ENCODE measurements around the gene PHIP. TPM values are rescaled to one million over a fixed set of nuclear protein-coding genes. Genes with fewer than 3 reads are reported as not detected.

PHIP gene
- total RNA-seq, 1 experiment from 2014 or later = 22.6 TPM

- no peaks in the 10 kb centered on the region for H3K36me3 ChIP-seq (ENCODE audit: control insufficient read depth in 1 of 2, insufficient read depth in 2 of 2, low read length in 2 of 2)
Observed at GRCh38 chr6:79119217-79119616, 41.2 kb upstream of the PHIP start.

More at GRCh38 chr6:79119217-79119616, 41.2 kb upstream of the PHIP start:
- POLR2A ChIA-PET = no interaction called here
- H3K27me3 ChIP-seq (ENCODE audit: insufficient read depth, low read length) = no peaks in the 10 kb centered on the region
- no peak overlapping the region for H3K9ac ChIP-seq (ENCODE audit: low read length)
- no peaks in the 10 kb centered on the region for H4K20me1 ChIP-seq (ENCODE audit: insufficient read depth)
- no peaks in the 10 kb centered on the region for H3K79me2 ChIP-seq (ENCODE audit: insufficient read depth, low read length)
- no peak overlapping the region for H3K4me3 ChIP-seq (replicated peaks in 1 of 2; ENCODE audit: low read depth in 1 of 2, low read length in 2 of 2)
- ATAC-seq = no peak
- H2AFZ ChIP-seq (ENCODE audit: low read depth, low read length, poor library complexity, severe bottlenecking) = no peak overlapping the region
- DNase-seq (ENCODE audit: low read depth, low spot score) = no peak
- RAD21 ChIA-PET (ENCODE audit: low non-redundant PET in 1 of 2, low total read pairs in 2 of 2, uncharacterized antibody in 2 of 2, unreplicated experiment in 2 of 2) = no interaction called here
- H3K9me3 ChIP-seq (ENCODE audit: control insufficient read depth in 1 of 2, insufficient read depth in 1 of 2, low read depth in 1 of 2, low read length in 2 of 2) = no peaks in the 10 kb centered on the region
- CTCF ChIA-PET = no interaction called here
- TF ChIP-seq CTCF (IDR thresholded peaks at IDR 0.05 in 2 of 3, conservative IDR thresholded peaks at IDR 0.05 in 1 of 3; ENCODE audit: borderline replicate concordance in 1 of 3, insufficient read depth in 1 of 3, low read depth in 2 of 3, low read length in 2 of 3) (no peak), ATF3 (IDR thresholded peaks at IDR 0.05) (no peak), SRF (IDR thresholded peaks at IDR 0.05; ENCODE audit: low read depth) (no peak), EZH2 (IDR thresholded peaks at IDR 0.05) (no peak), ZFX (IDR thresholded peaks at IDR 0.05) (no peak), REST (IDR thresholded peaks at IDR 0.05; ENCODE audit: low read depth) (no peak), CBX3 (IDR thresholded peaks at IDR 0.05; ENCODE audit: low read depth) (no peak), TCF7L2 (IDR thresholded peaks at IDR 0.05; ENCODE audit: borderline replicate concordance, extremely low read depth, insufficient read depth, insufficient read length) (no peak), EGR1 (IDR thresholded peaks at IDR 0.05; ENCODE audit: low read depth) (no peak), ELF1 (IDR thresholded peaks at IDR 0.05; ENCODE audit: borderline replicate concordance, low read depth) (no peak), CEBPB (IDR thresholded peaks at IDR 0.05; ENCODE audit: low read depth) (no peak), EZH2phosphoT487 (IDR thresholded peaks at IDR 0.05; ENCODE audit: borderline replicate concordance) (no peak), FOSL1 (IDR thresholded peaks at IDR 0.05; ENCODE audit: low read depth) (no peak), SIN3A (IDR thresholded peaks at IDR 0.05; ENCODE audit: low read depth) (no peak), ZNF274 (IDR thresholded peaks at IDR 0.05; ENCODE audit: low read depth, low read length) (no peak), JUND (IDR thresholded peaks at IDR 0.05) (no peak), MAX (IDR thresholded peaks at IDR 0.05) (no peak), POLR2AphosphoS5 (IDR thresholded peaks at IDR 0.05; ENCODE audit: low read depth, low read length) (no peak), POLR2A (IDR thresholded peaks at IDR 0.05; ENCODE audit: borderline replicate concordance, extremely low read depth, insufficient read depth, insufficient read length) (no peak), ZBTB33 (IDR thresholded peaks at IDR 0.05; ENCODE audit: extremely low read depth, insufficient replicate concordance, low read length) (no peak)
- intact Hi-C loops (cut with micrococcal nuclease) = no loop called here
- BruUV-seq (replicated peaks) = no TSS peak
- no peak overlapping the region for H3K27ac ChIP-seq (ENCODE audit: low read depth, low read length)
- peaks cover 0 to 3% of the 10 kb centered on the region in 2 experiments; a peak in 1 of 4 replicates for H3K4me1 ChIP-seq (ENCODE audit: control insufficient read depth in 1 of 2, insufficient read depth in 2 of 2, low read length in 2 of 2)
- no peaks in the 10 kb centered on the region for H3K9me2 ChIP-seq (ENCODE audit: insufficient read depth)
- no peak overlapping the region for H3K4me2 ChIP-seq (ENCODE audit: low read length)

Data from HCT116 (cell line).